HepG2 (cell line): ENCODE measurements around the gene TNFAIP2. TPM values are rescaled to one million over a fixed set of nuclear protein-coding genes. Genes with fewer than 3 reads are reported as not detected.
A peak's percentile ranks its signal among the peaks of the same experiment; 100 is the strongest.

Source experiments
- CREM ChIP-seq, 2 experiments: sonication (generic) in 1 of 2; formaldehyde crosslinking in 1 of 2; IDR thresholded peaks; 2 replicates each; pipeline versions ENCODE4 v1.4.0 to v1.6.1; 2016 to 2020; ENCODE audit warnings: antibody characterized with exemption in 1 of 2, mild to moderate bottlenecking in 1 of 2, missing genetic modification reagents in 1 of 2
- ELF1 ChIP-seq: sonication (generic); formaldehyde crosslinking; IDR thresholded peaks from 2 replicates; pipeline ENCODE4 v1.4.0; 2020; ENCODE audit warnings: missing genetic modification reagents
- ELF3 ChIP-seq: IDR thresholded peaks from 2 replicates; pipeline ENCODE4 v1.6.1; 2016; ENCODE audit warnings: missing genetic modification reagents, missing compliant biosample characterization
- MBD4 ChIP-seq: IDR thresholded peaks from 2 replicates; pipeline ENCODE4 v1.6.1; 2012; ENCODE audit warnings: low read length, inconsistent platforms, borderline replicate concordance
- U2AF2 ChIP-seq: fragments of 200-400 bp; formaldehyde crosslinking; IDR thresholded peaks from 2 replicates; pipeline ENCODE4 v1.6.1; 2017; ENCODE audit warnings: low read depth, mild to moderate bottlenecking, low read length
- ZFP41 ChIP-seq: sonication (generic); formaldehyde crosslinking; IDR thresholded peaks from 2 replicates; pipeline ENCODE4 v1.4.0; 2020; ENCODE audit warnings: mild to moderate bottlenecking, missing genetic modification reagents, borderline replicate concordance
- ZNF3 ChIP-seq: IDR thresholded peaks from 2 replicates; pipeline ENCODE4 v1.7.0; 2017; ENCODE audit warnings: inconsistent platforms
- ZNF672 ChIP-seq: sonication (generic); formaldehyde crosslinking; IDR thresholded peaks from 2 replicates; pipeline ENCODE4 v1.8.1; 2022; ENCODE audit warnings: missing genetic modification reagents
- ZNF768 ChIP-seq: sonication (generic); formaldehyde crosslinking; IDR thresholded peaks from 2 replicates; pipeline ENCODE4 v1.4.0; 2020; ENCODE audit warnings: missing genetic modification reagents
- ZNF790 ChIP-seq: sonication (generic); formaldehyde crosslinking; IDR thresholded peaks from 2 replicates; pipeline ENCODE4 v1.8.0; 2022; ENCODE audit warnings: missing genetic modification reagents, mild to moderate bottlenecking, borderline replicate concordance
- ZZZ3 ChIP-seq: sonication (generic); formaldehyde crosslinking; IDR thresholded peaks from 2 replicates; pipeline ENCODE4 v1.4.0; 2020; ENCODE audit warnings: missing genetic modification reagents, mild to moderate bottlenecking, borderline replicate concordance
- polyA plus RNA-seq, 8 experiments: library from polyadenylated mRNA; depleted of rRNA in 3 of 8; stranded (reverse) in 7 of 8; unstranded in 1 of 8; fragments of >200 nt; fragmentation: Illumina TruSeq in 4 of 8; extraction: Trizol in 4 of 8; gene quantifications; 2 replicates each; pipeline versions ENCODE4 v1.2.1 to v1.2.3, GENCODE V29; 2011 to 2016; ENCODE audit warnings: low read depth in 4 of 8, missing spikeins in 1 of 8, mixed read lengths in 1 of 8; ENCODE audit not compliant: insufficient read depth in 1 of 8
- total RNA-seq, 5 experiments: library from RNA; depleted of rRNA; stranded (reverse); fragments of >200 nt; fragmentation: Illumina TruSeq; extraction: Trizol; gene quantifications; 2 replicates each; pipeline ENCODE4 v1.2.3, GENCODE V29; 2016; ENCODE audit warnings: low read depth in 1 of 5
- TF ChIP-seq, protein P1 (sequence below): sonication (generic); formaldehyde crosslinking; IDR thresholded peaks from 2 replicates; pipeline ENCODE4 v1.4.0; 2020; ENCODE audit warnings: missing genetic modification reagents, borderline replicate concordance
- TF ChIP-seq, protein P2 (sequence below): sonication (generic); formaldehyde crosslinking; IDR thresholded peaks from 2 replicates; pipeline ENCODE4 v1.8.1; 2023; ENCODE audit warnings: missing genetic modification reagents, inconsistent platforms, borderline replicate concordance
- TF ChIP-seq, protein P3 (sequence below): sonication (generic); formaldehyde crosslinking; IDR thresholded peaks from 2 replicates; pipeline ENCODE4 v1.4.0; 2020; ENCODE audit warnings: mild to moderate bottlenecking, missing genetic modification reagents
- TF ChIP-seq, protein P4 (sequence below): sonication (generic); formaldehyde crosslinking; IDR thresholded peaks from 2 replicates; pipeline ENCODE4 v1.4.0; 2020; ENCODE audit warnings: missing genetic modification reagents
- TF ChIP-seq, protein P5 (sequence below): sonication (generic); formaldehyde crosslinking; IDR thresholded peaks from 2 replicates; pipeline ENCODE4 v1.4.0; 2020; ENCODE audit warnings: missing genetic modification reagents

Gene TNFAIP2
- total and polyA plus RNA-seq, 2 of the 13 experiments (the other 11 are each of a cell fraction or from before 2014, with no cell fraction given): 0.46 to 1.5 TPM

DNA sequence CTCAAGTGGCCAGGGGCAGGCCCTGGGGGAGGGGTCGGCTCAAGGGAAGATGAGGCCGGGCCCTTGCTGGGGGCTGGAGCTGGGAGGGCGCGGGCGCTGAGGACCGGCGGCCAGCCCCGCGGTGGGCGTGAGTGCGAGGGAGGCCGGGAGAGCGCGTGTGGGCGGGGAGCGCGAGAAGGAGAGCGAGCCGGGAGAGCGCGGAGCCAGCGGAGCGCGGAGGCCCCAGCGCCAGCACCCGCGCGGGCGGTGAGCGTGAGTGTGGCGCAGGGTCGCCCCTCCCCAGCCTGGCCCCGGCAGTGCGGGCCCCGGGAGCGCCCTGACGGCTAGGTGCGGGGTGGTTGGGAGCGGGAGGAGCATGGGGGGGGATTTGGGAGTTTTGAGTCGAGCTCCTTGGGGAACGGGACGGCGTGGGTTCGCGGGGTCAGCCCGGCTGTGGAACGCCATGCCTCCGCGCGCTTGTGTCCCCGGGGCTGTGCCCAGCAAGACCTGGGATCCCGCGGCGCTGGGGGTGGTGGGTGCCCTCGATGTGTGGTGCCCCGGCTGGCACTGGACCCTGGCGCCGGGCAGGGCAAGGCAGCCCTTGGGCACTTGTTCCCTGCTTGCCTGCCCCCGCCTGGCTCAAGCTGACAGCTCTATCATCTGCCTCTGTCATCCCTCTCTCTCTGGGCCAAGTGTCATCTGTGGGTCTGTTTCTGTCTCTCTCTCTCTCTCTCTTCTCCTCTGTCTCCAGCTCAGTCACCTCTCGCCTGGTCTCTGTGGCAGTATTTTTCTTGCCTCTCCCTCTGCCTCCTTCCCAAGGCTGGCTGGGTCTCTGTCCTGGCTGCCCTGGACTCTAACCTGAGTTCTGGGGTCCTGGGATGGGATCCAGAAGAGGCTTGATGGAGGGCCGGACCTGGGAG lies 39.0 kb upstream of the TNFAIP2 start, which contains the start of gene LBHD2 (continued):
- TF ChIP-seq ZNF790 (CRISPR knock-in tag): 0 out of 2 replicates have a peak, but pooled peaks have one; percentile 37
- no peak for TF ChIP-seq ZNF672 (CRISPR knock-in tag)
- TF ChIP-seq ZFP41 (CRISPR knock-in tag): no peak
- TF ChIP-seq ELF1 (CRISPR knock-in tag): no peak
- TF ChIP-seq ZZZ3 (CRISPR knock-in tag): no peak
- TF ChIP-seq, protein P1, sequence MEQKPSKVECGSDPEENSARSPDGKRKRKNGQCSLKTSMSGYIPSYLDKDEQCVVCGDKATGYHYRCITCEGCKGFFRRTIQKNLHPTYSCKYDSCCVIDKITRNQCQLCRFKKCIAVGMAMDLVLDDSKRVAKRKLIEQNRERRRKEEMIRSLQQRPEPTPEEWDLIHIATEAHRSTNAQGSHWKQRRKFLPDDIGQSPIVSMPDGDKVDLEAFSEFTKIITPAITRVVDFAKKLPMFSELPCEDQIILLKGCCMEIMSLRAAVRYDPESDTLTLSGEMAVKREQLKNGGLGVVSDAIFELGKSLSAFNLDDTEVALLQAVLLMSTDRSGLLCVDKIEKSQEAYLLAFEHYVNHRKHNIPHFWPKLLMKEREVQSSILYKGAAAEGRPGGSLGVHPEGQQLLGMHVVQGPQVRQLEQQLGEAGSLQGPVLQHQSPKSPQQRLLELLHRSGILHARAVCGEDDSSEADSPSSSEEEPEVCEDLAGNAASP: no peak
- TF ChIP-seq, protein P2, sequence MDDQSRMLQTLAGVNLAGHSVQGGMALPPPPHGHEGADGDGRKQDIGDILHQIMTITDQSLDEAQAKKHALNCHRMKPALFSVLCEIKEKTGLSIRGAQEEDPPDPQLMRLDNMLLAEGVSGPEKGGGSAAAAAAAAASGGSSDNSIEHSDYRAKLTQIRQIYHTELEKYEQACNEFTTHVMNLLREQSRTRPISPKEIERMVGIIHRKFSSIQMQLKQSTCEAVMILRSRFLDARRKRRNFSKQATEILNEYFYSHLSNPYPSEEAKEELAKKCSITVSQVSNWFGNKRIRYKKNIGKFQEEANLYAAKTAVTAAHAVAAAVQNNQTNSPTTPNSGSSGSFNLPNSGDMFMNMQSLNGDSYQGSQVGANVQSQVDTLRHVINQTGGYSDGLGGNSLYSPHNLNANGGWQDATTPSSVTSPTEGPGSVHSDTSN: no peak
- TF ChIP-seq, protein P3, sequence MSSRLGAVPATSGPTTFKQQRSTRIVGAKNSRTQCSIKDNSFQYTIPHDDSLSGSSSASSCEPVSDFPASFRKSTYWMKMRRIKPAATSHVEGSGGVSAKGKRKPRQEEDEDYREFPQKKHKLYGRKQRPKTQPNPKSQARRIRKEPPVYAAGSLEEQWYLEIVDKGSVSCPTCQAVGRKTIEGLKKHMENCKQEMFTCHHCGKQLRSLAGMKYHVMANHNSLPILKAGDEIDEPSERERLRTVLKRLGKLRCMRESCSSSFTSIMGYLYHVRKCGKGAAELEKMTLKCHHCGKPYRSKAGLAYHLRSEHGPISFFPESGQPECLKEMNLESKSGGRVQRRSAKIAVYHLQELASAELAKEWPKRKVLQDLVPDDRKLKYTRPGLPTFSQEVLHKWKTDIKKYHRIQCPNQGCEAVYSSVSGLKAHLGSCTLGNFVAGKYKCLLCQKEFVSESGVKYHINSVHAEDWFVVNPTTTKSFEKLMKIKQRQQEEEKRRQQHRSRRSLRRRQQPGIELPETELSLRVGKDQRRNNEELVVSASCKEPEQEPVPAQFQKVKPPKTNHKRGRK (CRISPR knock-in tag): no peak
- TF ChIP-seq ZNF3 (CRISPR knock-in tag): no peak
- TF ChIP-seq, protein P4, sequence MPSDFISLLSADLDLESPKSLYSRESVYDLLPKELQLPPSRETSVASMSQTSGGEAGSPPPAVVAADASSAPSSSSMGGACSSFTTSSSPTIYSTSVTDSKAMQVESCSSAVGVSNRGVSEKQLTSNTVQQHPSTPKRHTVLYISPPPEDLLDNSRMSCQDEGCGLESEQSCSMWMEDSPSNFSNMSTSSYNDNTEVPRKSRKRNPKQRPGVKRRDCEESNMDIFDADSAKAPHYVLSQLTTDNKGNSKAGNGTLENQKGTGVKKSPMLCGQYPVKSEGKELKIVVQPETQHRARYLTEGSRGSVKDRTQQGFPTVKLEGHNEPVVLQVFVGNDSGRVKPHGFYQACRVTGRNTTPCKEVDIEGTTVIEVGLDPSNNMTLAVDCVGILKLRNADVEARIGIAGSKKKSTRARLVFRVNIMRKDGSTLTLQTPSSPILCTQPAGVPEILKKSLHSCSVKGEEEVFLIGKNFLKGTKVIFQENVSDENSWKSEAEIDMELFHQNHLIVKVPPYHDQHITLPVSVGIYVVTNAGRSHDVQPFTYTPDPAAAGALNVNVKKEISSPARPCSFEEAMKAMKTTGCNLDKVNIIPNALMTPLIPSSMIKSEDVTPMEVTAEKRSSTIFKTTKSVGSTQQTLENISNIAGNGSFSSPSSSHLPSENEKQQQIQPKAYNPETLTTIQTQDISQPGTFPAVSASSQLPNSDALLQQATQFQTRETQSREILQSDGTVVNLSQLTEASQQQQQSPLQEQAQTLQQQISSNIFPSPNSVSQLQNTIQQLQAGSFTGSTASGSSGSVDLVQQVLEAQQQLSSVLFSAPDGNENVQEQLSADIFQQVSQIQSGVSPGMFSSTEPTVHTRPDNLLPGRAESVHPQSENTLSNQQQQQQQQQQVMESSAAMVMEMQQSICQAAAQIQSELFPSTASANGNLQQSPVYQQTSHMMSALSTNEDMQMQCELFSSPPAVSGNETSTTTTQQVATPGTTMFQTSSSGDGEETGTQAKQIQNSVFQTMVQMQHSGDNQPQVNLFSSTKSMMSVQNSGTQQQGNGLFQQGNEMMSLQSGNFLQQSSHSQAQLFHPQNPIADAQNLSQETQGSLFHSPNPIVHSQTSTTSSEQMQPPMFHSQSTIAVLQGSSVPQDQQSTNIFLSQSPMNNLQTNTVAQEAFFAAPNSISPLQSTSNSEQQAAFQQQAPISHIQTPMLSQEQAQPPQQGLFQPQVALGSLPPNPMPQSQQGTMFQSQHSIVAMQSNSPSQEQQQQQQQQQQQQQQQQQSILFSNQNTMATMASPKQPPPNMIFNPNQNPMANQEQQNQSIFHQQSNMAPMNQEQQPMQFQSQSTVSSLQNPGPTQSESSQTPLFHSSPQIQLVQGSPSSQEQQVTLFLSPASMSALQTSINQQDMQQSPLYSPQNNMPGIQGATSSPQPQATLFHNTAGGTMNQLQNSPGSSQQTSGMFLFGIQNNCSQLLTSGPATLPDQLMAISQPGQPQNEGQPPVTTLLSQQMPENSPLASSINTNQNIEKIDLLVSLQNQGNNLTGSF: no peak
- no peak for TF ChIP-seq ELF3 (CRISPR knock-in tag)
- TF ChIP-seq MBD4: no peak
- no peak for TF ChIP-seq CREM (IDR thresholded peaks at IDR 0.05)
- no peak for TF ChIP-seq CREM (CRISPR knock-in tag; IDR thresholded peaks at IDR 0.05)
- TF ChIP-seq, protein P5, sequence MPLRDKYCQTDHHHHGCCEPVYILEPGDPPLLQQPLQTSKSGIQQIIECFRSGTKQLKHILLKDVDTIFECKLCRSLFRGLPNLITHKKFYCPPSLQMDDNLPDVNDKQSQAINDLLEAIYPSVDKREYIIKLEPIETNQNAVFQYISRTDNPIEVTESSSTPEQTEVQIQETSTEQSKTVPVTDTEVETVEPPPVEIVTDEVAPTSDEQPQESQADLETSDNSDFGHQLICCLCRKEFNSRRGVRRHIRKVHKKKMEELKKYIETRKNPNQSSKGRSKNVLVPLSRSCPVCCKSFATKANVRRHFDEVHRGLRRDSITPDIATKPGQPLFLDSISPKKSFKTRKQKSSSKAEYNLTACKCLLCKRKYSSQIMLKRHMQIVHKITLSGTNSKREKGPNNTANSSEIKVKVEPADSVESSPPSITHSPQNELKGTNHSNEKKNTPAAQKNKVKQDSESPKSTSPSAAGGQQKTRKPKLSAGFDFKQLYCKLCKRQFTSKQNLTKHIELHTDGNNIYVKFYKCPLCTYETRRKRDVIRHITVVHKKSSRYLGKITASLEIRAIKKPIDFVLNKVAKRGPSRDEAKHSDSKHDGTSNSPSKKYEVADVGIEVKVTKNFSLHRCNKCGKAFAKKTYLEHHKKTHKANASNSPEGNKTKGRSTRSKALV: peak; percentile 86; the same call in 1 of the 2 replicates
- no peak for TF ChIP-seq U2AF2
- no peak for TF ChIP-seq ZNF768
